Measurements from ENCODE around the gene PCDHA13.

DNA sequence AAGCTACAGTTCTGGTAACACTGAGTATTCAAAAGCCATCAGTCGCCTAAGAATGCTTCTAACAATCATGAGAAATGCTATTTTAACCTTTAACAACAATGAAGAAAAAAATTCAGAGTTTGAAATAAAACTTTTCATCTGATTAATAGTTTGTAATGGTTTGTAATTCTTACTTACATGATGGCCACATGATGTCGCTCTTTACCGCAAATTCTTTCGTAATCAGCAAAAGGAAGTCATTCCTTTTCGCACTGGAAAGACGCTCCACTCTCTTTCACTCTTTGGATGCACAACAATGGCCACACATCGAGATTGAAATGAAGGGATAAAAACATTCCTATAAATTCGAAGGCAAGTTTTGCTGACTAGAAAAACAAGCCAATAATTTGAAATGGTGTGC is 47.9 kb upstream of the PCDHA13 start, which contains the start of gene PCDHA7:
- TF ChIP-seq, protein P1, sequence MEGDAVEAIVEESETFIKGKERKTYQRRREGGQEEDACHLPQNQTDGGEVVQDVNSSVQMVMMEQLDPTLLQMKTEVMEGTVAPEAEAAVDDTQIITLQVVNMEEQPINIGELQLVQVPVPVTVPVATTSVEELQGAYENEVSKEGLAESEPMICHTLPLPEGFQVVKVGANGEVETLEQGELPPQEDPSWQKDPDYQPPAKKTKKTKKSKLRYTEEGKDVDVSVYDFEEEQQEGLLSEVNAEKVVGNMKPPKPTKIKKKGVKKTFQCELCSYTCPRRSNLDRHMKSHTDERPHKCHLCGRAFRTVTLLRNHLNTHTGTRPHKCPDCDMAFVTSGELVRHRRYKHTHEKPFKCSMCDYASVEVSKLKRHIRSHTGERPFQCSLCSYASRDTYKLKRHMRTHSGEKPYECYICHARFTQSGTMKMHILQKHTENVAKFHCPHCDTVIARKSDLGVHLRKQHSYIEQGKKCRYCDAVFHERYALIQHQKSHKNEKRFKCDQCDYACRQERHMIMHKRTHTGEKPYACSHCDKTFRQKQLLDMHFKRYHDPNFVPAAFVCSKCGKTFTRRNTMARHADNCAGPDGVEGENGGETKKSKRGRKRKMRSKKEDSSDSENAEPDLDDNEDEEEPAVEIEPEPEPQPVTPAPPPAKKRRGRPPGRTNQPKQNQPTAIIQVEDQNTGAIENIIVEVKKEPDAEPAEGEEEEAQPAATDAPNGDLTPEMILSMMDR (IDR thresholded peaks at IDR 0.05 in 8 of 11, conservative IDR thresholded peaks at IDR 0.05 in 3 of 11): no peak
- TF ChIP-seq POLR2A (IDR thresholded peaks at IDR 0.05) (no peak), POLR2AphosphoS5 (IDR thresholded peaks at IDR 0.05) (no peak)
